ENCODE data around the gene SPRYD4.

Gene SPRYD4

DNA sequence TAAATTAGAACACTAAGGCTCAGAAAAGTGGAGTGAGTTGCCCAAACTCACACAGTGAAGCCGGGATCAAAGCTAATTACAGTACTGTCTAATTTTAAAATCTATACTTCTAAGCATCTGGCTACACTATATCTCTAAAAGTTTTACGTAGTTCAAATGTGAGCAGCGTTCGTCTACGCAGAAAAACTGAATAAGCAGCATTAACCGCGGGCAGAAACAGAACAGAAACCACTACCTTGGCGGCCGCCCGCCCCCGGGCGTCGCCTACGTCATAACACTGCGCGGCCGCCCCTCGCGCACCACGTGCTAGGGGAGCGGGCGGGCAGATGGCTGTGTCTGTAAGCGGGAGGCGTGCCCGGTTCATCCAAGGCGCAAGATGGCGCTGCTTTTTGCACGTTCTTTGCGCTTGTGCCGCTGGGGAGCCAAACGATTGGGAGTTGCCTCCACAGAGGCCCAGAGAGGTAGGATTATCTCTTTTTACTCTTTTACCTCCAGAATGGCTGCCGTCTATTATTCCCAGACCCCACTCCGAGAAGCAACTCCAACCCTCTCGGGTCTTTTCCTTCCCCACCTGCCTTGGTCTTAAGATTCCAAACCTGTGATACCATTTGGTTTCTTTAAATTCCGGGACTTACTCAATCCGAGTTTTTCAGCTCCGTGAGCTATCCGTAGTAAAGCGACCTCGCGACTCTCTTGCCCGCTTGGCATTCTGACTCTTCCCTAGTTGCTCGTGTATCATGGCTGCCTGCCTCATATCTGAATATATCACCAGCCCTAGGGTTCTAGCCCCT is at the start of gene SPRYD4:
Gene SPRYD4, plus strand, starts transcription at position 363 of the 791 bp plus-strand sequence. Its CDS starts 14 bp downstream, at position 377.
- TF ChIP-seq, protein P1, sequence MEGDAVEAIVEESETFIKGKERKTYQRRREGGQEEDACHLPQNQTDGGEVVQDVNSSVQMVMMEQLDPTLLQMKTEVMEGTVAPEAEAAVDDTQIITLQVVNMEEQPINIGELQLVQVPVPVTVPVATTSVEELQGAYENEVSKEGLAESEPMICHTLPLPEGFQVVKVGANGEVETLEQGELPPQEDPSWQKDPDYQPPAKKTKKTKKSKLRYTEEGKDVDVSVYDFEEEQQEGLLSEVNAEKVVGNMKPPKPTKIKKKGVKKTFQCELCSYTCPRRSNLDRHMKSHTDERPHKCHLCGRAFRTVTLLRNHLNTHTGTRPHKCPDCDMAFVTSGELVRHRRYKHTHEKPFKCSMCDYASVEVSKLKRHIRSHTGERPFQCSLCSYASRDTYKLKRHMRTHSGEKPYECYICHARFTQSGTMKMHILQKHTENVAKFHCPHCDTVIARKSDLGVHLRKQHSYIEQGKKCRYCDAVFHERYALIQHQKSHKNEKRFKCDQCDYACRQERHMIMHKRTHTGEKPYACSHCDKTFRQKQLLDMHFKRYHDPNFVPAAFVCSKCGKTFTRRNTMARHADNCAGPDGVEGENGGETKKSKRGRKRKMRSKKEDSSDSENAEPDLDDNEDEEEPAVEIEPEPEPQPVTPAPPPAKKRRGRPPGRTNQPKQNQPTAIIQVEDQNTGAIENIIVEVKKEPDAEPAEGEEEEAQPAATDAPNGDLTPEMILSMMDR (IDR thresholded peaks at IDR 0.05; ENCODE audit: insufficient read depth, low read depth, low read length, missing control alignments) = peak; percentile 27
- DNase-seq (ENCODE audit: low read depth) = peak; percentile 98
- H3K4me3 ChIP-seq (ENCODE audit: low read depth, low read length) = peak within 1 kb of the TSS; percentile 99

DNA sequence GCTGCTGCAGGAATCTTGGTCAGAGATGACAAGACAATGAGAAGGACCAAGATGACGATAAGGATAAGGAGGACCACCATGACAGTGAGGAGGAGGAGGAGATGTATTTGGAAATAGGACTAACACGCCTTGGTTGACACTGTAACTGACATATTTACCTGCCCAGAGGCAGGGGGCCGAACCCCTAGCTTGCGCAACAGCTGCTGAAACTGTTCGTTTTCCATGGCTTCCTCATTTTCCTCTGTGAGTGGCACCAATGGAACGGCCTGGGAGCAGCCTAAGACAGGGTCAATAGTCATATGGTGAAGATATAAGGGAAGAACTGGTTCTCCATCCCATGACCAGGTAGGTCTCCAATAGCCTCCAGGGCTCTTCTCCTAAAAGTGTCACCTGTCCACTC is 48.0 kb upstream of the SPRYD4 start:
- no peak for DNase-seq (ENCODE audit: low read depth)
- H3K4me3 ChIP-seq (ENCODE audit: low read depth, low read length) = no peak overlapping the region
- TF ChIP-seq, protein P1 (IDR thresholded peaks at IDR 0.05; ENCODE audit: insufficient read depth, low read depth, low read length, missing control alignments) = no peak

GRCh38 chr12:56425193-56425592 is 43.2 kb upstream of the SPRYD4 start:
- no peak overlapping the region for H3K4me3 ChIP-seq (ENCODE audit: low read depth, low read length)
- no peak for DNase-seq (ENCODE audit: low read depth)
- TF ChIP-seq, protein P1 (IDR thresholded peaks at IDR 0.05; ENCODE audit: insufficient read depth, low read depth, low read length, missing control alignments) = no peak

GRCh38 chr12:56425940-56426438 is 42.4 kb upstream of the SPRYD4 start:
- H3K4me3 ChIP-seq (ENCODE audit: low read depth, low read length) = no peak overlapping the region
- TF ChIP-seq, protein P1 (IDR thresholded peaks at IDR 0.05; ENCODE audit: insufficient read depth, low read depth, low read length, missing control alignments) = no peak
- no peak for DNase-seq (ENCODE audit: low read depth)

GRCh38 chr12:56431288-56431687 is 37.1 kb upstream of the SPRYD4 start:
- DNase-seq (ENCODE audit: low read depth) = no peak
- H3K4me3 ChIP-seq (ENCODE audit: low read depth, low read length) = no peak overlapping the region
- TF ChIP-seq, protein P1 (IDR thresholded peaks at IDR 0.05; ENCODE audit: insufficient read depth, low read depth, low read length, missing control alignments) = no peak

DNA sequence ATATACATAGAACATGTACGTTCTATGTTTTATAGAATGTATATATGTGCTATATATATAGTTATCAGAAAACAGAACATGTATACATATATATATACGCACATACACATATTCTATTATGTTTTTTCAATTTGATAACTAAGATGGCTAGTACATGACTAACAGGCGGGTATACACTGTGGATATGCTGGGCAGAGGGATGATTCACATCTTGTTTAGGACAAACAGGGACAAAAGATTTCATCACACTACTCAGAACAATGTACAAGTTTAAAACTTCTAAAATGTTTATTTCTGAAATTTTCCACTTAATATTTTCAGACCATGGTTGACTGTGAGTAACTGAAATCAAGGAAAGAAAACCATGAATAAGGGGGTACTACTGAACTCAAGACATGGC is 36.5 kb upstream of the SPRYD4 start:
- H3K4me3 ChIP-seq (ENCODE audit: low read depth, low read length) = no peak overlapping the region
- no peak for DNase-seq (ENCODE audit: low read depth)
- TF ChIP-seq, protein P1 (IDR thresholded peaks at IDR 0.05; ENCODE audit: insufficient read depth, low read depth, low read length, missing control alignments) = no peak
